NCI-H446 (cell line): ENCODE data around the gene NF1.
"Not testable (repeated sequence)": the region's sequence is repeated elsewhere in the genome, so short reads cannot be mapped to it uniquely, and the experiment has no call there.

Experiments used
- DNase-seq, 2 experiments: peaks; one replicate each; lab custom pipeline; 2025; lab: John Stamatoyannopoulos, UW

The NF1 gene

DNA sequence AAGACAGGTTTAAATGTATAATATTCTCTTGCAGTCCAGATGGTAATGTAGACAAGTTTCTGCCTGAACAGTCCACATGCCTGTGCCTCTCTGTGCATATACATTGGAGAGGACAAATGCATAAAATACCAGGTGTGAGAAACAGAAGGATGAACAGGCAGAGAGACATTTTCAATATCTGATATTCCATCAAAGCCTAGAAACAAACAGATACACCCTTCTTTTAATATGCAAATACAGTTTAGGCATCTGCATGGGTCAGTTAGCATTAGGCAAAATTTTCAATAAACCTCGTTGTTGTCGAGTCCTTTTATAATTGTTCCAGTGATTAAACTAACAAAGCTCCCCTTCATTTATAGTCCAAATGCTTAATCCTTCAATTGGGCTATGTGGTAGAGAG, 201.4 kb downstream of the NF1 start:
- no peak for DNase-seq

DNA sequence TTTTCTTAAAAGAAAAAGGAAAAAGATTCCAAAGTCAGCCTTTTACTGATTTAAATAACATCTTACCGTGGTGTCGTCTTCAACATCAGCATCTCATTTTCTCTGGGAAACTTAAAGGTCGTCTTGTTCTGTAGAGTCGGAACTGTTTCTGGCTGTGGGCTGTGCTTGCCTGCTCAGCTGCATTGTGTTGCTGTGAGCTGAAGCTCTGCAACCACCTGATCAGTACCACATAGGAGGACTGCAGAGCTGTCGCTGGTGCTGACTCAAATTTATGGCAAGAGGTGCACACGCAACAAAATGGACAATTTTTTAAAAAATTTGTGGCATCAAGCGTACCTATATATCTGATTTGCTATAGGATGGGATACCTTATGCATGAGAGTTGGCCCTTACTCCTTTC, 202.3 kb downstream of the NF1 start, which contains the start of gene OMG:
OMG (minus strand) TSS at position 150 of the 400 bp plus-strand sequence. CDS start 908 bp downstream, outside the sequence.
- no peak for DNase-seq

DNA sequence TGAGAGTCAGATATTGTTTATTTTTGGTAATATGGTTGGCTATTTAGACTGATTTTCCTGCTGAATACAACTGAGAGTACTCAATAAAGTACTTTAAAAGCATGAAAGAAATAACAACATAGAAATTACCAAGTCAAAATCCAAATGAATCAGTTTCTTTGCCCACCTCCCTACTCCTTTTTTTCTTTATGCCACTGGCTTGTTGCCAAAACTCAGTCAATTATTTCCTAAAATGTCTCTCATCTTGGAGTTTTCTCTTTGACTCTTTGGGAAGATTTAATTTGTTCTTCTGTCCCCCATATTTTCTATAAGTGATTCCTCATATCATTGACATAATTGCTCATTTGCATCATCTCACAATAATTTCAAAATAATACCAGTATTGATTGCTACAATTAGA, 204.8 kb downstream of the NF1 start:
- no peak for DNase-seq

DNA sequence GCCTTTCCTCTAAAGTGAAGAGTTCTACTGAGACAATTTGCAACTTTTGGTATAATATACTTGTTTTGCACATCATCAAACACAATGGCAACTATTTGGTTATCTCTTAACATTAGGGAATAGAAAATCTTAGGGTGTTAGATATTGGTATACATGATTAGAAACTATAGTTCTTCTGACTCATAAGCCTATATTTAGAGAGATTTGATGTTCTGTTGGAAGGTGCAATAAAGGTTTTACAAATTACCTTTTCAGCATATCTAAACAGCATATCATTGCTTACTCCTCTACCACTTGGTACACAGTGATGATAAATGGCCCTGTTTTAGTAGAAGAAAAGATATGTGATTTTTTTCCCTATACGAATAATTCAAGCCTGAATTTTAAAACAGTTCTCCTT, 212.9 kb downstream of the NF1 start:
- no peak for DNase-seq

DNA sequence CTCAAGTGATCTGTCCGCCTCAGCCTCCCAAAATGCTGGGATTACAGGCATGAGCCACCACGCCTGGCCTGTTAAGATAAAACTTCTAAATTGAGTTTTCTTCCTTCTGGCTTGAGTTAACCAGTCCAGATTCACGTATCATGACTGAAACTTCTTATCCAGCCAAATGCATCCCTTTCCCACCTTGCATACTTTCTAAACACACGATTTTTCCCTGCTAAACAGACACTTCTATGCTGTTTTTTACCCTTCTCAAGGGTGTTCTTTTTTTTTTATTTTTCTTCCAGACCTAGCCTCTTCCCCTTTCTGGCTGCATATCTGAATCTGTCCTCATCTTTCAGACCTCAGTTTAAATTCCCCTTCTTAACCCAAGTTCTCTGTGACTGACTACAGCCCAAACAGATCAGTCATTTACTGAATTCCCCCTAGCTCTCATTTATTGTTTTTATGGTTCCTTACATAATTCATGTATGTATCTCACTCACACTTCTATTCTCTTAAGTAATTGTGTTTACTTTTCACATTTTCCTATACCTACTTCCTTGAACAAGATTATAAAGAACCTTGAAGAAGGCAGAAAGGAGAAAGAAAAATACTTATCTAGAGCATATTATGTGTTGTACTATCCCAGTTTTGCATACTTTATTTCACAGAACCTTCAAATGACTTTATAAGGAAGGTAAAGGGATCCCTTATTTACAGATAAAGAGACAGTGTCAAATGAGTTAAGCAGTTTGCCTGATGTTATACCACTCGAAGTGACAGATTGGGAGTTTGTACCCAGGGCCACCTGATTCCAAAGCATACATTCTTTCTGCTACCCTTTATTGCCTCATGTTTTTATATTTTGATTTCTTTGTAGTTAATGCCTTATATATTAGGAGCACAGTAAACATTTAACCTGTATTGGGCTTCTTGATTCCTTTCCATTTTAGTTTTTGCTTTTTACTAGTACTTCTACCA, 213.9 kb downstream of the NF1 start:
- DNase-seq, result no peak

DNA sequence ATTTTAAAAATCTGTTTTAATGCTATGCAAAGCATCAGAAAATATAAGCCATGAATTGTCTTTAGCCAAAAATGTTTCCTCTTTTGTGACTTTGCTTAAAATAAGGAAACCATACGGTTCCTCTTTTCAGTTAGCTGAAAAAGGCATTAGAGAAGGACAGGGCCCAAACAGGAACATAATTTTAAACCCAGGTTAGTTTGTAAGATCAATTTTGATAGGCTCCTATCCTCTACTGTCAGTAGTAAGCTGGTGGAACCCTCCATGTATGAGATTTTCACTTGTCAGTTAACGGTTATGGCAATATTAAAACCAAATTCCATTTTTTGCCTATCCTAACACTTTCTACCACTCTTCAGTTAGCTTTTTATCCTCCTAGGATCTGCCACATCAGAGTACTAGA, 214.8 kb downstream of the NF1 start:
- DNase-seq, result no peak

DNA sequence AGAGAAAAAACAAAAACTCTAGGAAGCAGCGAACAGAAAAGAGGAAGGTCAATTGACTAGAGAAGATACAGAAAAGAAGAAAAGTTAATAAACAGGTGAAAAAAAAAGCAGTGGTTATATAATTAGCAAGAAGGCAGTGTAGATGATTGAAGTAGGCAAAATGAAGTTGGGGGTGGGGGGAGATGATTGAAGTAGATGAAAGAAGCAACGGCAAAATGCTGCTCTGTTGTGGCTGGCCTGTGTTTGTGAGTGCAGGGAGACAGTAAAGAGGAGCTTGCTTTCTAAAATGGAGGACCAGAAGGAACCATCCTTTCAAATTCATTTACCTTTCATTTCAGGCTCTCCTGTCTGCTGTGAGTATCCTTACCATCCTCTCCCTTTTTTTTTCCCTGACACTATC, 215.5 kb downstream of the NF1 start:
- no peak for DNase-seq

DNA sequence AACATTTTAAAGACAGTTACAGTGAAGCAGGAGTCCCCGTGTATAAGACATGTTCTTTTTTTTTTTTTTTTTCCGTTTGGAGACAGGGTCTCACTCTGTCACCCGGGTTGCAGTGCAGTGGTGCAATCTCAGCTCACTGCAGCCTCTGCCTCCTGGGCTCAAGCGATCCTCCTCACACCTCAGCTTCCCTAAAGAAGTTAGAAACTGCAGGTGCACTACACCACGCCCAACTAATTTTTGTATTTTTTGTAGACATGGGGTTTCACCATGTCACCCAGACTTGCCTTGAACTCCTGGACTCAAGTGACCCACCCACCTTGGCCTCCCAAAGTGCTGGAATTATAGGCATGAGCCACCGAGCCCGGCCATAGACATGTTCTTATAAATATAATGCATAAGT, 216.1 kb downstream of the NF1 start:
- no peak for DNase-seq

DNA sequence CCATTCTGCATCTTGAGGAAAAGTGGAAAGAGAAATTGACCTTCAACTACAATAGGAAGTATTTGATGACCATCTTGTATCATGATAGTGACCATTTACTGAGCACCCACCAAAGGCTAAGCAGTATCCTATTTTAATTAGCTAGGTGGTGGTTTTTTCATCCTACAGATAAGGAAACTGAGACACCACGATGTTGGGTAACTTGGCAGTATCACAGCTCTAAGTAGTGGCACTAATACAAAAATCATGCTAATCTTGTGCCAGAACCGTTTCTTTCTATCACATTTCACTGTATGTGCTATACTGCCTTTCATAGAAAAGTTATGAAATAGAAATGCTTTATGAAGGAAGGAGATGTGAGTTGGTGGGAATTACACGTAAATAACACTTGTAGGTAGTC, 216.7 kb downstream of the NF1 start:
- DNase-seq, result no peak

DNA sequence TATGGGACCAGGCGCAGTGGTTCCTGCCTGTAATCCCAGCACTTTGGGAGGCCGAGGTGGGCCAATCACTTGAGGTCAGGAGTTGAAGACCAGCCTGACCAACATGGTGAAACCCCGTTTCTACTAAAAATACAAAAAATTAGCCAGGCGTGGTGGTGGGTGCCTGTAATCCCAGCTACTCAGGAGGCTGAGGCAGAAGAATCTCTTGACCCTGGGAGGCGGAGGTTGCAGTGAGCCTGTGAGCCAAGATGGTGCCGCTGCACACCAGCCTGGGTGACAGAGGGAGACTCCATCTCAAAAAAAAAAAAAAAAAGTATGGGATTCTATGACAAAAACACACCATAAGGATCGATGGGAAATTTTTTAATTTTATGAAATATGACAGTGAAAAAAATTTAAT, 217.4 kb downstream of the NF1 start:
- DNase-seq, result not testable (repeated sequence)

DNA sequence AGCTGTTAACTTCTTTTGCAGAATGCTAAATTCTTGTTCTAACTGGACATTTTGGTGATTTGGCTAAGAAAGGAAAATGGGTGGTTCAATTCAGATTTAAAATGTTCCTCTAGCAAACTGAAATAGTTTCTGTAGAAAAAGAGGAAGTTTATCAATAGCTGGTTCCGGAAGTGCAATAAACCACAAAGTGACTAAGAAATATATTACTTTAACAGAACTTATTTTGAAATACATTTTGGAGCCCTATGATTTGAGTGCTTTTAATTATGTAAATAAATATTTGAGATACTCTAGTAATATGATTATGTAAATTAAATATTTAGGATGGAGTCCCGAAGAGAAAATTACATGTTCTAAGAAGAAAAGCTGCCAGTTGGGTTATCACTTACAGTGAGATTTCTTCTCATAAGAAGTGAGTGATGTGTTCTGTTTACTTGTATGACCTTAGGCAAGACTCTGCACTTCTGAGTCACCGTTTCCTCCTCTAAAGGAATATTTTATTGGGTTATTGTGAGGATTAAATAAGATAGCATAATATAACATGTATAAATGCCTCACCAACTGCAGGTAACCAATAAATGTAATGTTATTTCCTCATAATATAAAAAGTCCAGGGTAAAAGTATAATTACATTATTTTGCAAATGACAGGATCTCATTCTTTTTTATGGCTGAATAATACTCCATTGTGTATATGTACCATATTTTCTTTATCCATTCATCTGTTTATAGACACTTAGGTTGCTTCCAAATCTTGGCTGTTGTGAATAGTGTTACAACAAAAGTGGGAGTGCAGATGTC, 219.4 kb downstream of the NF1 start, which contains the start of gene EVI2B:
EVI2B (minus strand) TSS at position 73 of the 800 bp plus-strand sequence. CDS start 8,445 bp downstream, outside the sequence.
- DNase-seq, result no peak

DNA sequence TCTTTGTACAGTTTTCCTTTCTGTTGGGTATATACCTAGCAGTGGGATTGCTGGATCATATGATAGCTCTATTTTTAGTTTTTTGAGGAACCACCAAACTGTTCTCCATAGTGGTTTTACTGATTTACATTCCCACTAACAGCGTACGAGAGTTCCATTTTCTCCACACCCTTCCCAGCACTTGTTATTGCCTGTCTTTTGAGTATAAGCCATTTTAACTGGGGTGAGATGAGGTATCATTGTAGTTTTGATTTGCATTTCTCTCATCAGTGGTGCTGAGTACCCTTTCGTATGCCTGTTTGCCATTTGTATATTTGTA, 220.0 kb downstream of the NF1 start:
- no peak for DNase-seq

DNA sequence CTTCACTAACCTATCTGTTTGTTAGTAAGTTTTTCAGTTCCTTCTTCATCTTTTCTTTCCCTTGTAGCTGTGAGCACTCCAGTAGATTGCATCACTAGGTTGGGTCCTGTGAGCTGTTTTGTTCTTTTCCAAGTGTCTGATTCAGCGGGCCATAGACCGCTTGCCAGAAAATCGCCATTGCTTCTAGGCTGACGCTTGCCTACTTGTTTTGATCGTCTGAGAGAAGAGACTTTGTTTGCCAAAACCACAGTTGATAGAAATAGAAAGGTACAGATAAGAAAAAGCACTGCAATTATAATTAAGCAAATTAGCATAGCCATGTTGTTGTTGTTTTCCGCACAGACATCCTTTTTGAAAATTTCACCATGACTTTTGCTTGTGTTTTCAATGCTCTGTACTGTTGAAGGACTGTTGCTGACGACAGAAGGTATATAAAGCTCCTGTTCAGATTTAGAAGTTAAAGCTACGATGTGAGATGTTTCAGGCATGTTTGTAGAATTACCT, 223.6 kb downstream of the NF1 start:
- DNase-seq, result peak; percentile 1 to 43

DNA sequence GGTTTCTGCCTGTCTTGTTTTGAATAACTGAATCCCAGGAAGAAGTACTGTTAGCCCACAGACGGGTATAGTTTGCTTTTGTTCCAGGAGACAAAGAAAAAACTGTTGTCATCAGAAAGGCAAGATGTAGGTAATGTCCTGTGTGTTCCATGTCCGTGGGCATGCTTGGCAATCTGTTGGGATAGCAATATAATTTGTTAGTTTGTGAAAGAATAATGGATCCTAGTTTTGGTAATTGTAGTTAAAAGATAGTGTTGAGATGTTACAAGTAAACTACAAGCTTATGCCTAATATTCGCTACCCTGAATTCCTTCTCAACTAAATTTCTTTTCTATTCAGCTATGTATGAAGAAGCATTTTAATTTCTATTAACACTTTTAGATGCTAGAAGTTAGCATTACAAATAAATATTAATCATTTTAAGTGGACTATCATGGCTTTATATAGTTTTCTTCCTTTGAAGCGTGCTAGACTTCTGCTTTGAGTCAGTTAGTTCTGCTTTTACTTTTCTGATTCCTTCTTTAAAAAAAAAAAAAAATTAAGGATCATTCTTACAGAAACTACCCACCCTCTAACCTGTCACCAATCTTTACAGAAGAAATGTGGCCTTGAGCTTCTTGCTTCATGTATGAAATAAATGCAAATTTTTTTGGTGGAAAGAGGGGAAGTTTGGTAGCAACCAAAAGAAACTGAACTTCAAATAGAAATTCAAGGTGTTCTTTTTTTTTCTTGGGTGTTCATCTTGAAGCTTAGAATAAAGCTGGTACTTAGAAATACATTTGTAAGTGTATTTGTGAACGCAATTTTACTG, 224.3 kb downstream of the NF1 start:
- no peak for DNase-seq

DNA sequence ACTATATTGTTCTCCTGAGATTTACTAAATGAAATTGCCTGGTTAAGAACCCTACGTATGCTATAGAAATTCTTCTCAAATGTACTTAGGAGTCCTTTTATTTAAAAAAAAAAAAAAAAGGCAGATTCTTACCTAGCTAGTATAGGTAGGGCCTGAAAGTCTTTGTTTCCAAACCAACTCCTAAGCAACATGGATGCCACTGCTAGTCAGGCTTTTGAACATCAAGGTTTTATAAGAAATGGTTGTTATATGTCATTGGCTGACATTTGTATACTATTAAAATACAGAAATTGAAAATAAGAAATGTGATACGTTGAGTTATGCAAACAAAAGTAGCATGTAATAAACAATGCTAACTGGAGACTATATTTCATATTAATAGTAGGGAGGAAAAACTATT, 225.5 kb downstream of the NF1 start:
- DNase-seq, result no peak

DNA sequence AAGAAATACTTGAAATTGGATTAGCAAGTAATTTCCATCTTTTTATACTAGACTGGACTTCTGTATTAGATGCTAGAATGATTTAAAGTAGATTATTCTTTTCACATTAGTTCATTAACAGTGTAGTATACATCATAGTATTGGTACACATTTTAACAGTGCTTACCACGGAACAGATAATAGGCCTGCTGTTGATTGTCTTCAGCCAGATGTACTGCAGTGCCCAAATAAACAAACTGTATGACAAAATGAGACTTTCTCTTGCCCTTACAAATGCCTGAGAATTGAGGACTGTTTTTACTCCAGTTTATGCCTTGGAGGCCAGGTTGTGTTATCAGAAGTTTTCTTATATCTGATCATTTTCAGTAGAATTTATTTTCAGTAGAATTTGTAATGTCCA, 226.0 kb downstream of the NF1 start:
- no peak for DNase-seq

DNA sequence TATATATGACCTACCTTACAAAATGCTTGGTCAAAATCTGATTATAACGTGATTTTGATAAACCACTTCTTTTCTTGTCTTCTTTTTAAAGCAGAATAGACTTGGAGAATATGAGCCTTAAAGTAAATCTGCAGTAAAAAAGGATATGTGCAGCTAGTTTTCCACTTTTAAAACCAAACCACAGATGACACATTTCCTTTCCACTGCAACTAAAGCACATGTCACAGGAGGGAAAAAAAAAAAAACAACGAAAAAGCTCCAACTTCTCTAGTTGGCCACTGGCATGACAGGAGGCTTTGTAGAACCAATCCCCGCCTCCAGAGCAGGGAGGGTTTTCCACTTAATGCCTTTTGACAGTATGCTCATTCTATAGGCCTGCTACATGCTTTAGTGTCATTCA, 226.7 kb downstream of the NF1 start, which contains the start of gene EVI2A:
EVI2A (minus strand) TSS at position 142 of the 400 bp plus-strand sequence. CDS start 2,609 bp downstream, outside the sequence.
- no peak for DNase-seq

DNA sequence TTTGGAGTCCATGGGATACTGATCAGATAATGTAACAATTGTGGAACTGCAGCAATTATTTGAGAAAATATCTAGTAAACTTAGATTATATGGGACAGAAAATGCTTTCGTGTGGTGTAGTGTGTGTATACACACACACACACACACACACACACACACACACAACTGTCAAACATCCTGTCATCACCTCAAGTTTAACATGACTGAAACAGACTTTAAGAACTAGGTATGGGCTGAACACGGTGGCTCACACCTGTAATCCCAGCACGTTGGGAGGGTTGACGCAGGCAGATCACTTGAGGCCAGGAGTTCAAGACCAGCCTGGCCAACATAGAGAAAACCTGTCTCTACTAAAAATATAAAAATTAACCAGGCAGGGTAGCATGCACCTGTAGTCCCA, 227.2 kb downstream of the NF1 start:
- DNase-seq, result no peak

DNA sequence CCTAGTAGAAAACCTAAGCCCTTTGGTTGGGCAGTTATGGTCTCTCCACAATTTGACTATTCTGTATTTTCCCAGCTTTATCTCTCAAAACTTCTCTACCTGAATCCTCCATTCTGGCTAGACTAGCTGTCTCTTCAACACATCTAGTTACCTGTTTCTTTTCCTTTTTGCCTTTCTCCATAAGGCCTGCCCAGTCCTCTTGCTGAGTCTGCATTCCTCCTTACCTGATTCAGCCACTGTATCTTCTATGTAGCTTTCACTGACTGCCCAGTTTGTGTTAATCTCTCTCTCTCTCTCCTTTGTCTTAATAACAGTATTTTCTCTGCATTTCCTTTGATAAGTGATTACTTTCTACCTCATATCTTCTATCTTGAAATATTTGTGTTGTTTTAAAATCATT, 228.8 kb downstream of the NF1 start:
- DNase-seq, result no peak

DNA sequence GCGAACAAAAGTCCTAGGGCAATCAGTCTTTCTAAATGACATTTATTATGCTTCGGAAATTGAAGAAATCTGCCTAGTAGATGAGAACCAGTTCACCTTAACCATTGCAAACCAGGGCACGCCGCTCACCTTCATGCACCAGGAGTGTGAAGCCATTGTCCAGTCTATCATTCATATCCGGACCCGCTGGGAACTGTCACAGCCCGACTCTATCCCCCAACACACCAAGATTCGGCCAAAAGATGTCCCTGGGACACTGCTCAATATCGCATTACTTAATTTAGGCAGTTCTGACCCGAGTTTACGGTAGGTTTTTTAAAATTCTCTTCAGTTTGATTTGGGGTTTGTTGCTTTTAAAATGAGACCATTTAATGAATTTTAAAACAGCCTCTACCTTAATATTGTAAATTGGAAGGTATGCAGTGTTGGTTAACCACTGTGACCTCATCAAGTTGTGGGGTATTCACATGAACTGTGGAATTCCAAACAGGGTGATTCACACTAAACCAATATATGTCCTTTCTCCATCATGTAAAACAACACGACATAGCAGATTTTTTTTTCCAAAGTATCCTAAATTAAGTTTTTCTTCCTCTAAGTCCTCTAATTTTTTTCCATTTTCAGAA, 232.9 kb downstream of the NF1 start:
- no peak for DNase-seq

DNA sequence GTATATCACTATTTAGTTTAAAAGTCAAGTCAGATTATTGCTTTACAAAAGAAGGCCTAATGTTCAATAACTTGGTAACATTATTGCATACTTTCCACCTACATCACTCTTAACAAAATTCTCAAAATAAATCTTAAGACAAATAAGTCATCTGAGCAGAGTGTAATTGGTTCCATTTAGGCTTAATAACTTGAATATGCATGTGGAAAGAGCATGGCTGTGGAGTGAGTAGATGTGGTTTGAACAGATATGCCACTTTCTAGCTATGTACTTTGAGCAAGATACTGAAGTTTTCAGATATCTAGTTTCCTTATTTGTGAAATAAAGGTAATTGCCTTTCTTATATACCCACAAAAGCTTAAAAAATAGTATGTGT, 233.4 kb downstream of the NF1 start:
- no peak for DNase-seq
